DMS53 (cell line): ENCODE results near the gene MKRN2.
A peak's percentile ranks its signal among the peaks of the same experiment; 100 is the strongest.
"Not testable (repeated sequence)": the region's sequence is repeated elsewhere in the genome, so short reads cannot be mapped to it uniquely, and the experiment has no call there.

Source experiments
- DNase-seq: peaks from one replicate; lab custom pipeline; 2025; lab: John Stamatoyannopoulos, UW

Gene MKRN2

GRCh38 chr3:12588039-12589009 lies 31.4 kb downstream of the MKRN2 start:
- DNase-seq: peak; percentile 86

GRCh38 chr3:12590096-12590495 lies 33.2 kb downstream of the MKRN2 start:
- DNase-seq: no peak

GRCh38 chr3:12591456-12591855 lies 34.6 kb downstream of the MKRN2 start:
- DNase-seq: no peak

GRCh38 chr3:12591997-12592715 lies 35.3 kb downstream of the MKRN2 start:
- no peak for DNase-seq

- no peak for DNase-seq
These were observed 36.6 kb downstream of the MKRN2 start for GRCh38 chr3:12593473-12593872.

- DNase-seq: no peak
These were observed 42.0 kb downstream of the MKRN2 start for GRCh38 chr3:12598890-12599289.

GRCh38 chr3:12601072-12601471 lies 44.2 kb downstream of the MKRN2 start:
- DNase-seq: no peak

- DNase-seq: no peak
These were observed 47.1 kb downstream of the MKRN2 start for GRCh38 chr3:12603969-12604368.

- no peak for DNase-seq
These were observed 51.5 kb downstream of the MKRN2 start for GRCh38 chr3:12608376-12608775.

GRCh38 chr3:12611117-12611516 lies 54.2 kb downstream of the MKRN2 start:
- DNase-seq: no peak

- no peak for DNase-seq
These were observed 55.8 kb downstream of the MKRN2 start for GRCh38 chr3:12612514-12613226.

- DNase-seq: no peak
These were observed 56.4 kb downstream of the MKRN2 start for GRCh38 chr3:12613250-12613649.

- no peak for DNase-seq
These were observed 58.4 kb downstream of the MKRN2 start for GRCh38 chr3:12615266-12615665.

GRCh38 chr3:12618426-12618825 lies 61.5 kb downstream of the MKRN2 start:
- DNase-seq: no peak

GRCh38 chr3:12620305-12620704 lies 63.4 kb downstream of the MKRN2 start:
- no peak for DNase-seq

- DNase-seq: no peak
These were observed 63.8 kb downstream of the MKRN2 start for GRCh38 chr3:12620729-12621128.

GRCh38 chr3:12622335-12622734 lies 65.4 kb downstream of the MKRN2 start:
- DNase-seq: no peak

GRCh38 chr3:12624056-12624455 lies 67.2 kb downstream of the MKRN2 start:
- no peak for DNase-seq

- not testable (repeated sequence) for DNase-seq
These were observed 68.1 kb downstream of the MKRN2 start for GRCh38 chr3:12624964-12625363.

GRCh38 chr3:12627370-12627769 lies 70.5 kb downstream of the MKRN2 start:
- no peak for DNase-seq

- no peak for DNase-seq
These were observed 71.9 kb downstream of the MKRN2 start for GRCh38 chr3:12628813-12629212.

GRCh38 chr3:12629560-12629959 lies 72.7 kb downstream of the MKRN2 start:
- peak; percentile 58 for DNase-seq
